ENCODE results near the gene ARL5C. TPM values are rescaled to one million over a fixed set of nuclear protein-coding genes. Genes with fewer than 3 reads are reported as not detected.

The ARL5C gene
- total RNA-seq, 1 donor from 2014 or later: not detected

DNA sequence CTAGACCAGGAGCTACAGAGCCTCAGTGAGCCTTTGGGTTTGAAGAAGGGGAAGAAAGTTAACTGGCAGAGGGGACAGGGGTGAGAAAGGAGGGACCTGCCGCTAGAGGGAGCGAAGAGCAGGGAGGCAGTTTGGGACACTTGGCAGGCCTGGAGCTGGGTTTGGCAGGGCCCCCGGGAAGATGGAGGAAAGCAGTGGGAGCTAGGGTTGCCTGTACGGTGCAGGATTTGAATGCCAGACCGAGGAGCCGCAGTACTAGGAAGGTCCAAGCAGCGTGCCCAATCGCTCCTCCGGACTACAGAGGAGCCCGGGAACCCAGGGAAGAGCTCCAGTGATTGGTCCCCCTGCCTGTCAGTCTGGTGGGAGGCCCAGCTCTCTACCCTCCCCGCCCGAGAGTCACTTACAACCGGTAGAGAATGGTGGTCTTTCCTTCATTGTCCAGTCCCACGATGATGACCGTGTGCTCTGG, 1.3 kb downstream of the ARL5C start:
- Histone ChIP-seq H3K4me1 (no peaks in the 10 kb centered on the region), H3F3A (ENCODE audit: low read depth) (peaks cover 36% of the 10 kb centered on the region), H3K36me3 (no peaks in the 10 kb centered on the region), H3K79me2 (ENCODE audit: low read depth) (no peaks in the 10 kb centered on the region), H3K4me3 (peak overlapping the region; percentile 61), H3K27me3 (peaks cover 42% of the 10 kb centered on the region), H4K20me1 (ENCODE audit: low read depth) (no peaks in the 10 kb centered on the region), H3K9me3 (ENCODE audit: low read depth) (no peaks in the 10 kb centered on the region), H3K27ac (no peak overlapping the region), H3K4me2 (peak overlapping the region; percentile 91), H2AFZ (replicated peaks) (peak overlapping the region; percentile 90), H3K9ac (no peak overlapping the region)
- DNase-seq (ENCODE audit: low spot score): peak; percentile 93
- Mint-ChIP-seq H3K27me3 (ENCODE audit: insufficient read depth, low read depth) (peaks cover 29% of the 10 kb centered on the region), H3K4me3 (peak overlapping the region; percentile 88), H3K27ac (peak overlapping the region; percentile 53), H3K36me3 (no peaks in the 10 kb centered on the region), H3K4me1 (peaks cover 6% of the 10 kb centered on the region), H3K9me3 (peaks cover 3% of the 10 kb centered on the region)
- TF ChIP-seq EZH2phosphoT487 (IDR thresholded peaks at IDR 0.05) (no peak), EZH2 (IDR thresholded peaks at IDR 0.05) (no peak)
- TF ChIP-seq, protein P1, sequence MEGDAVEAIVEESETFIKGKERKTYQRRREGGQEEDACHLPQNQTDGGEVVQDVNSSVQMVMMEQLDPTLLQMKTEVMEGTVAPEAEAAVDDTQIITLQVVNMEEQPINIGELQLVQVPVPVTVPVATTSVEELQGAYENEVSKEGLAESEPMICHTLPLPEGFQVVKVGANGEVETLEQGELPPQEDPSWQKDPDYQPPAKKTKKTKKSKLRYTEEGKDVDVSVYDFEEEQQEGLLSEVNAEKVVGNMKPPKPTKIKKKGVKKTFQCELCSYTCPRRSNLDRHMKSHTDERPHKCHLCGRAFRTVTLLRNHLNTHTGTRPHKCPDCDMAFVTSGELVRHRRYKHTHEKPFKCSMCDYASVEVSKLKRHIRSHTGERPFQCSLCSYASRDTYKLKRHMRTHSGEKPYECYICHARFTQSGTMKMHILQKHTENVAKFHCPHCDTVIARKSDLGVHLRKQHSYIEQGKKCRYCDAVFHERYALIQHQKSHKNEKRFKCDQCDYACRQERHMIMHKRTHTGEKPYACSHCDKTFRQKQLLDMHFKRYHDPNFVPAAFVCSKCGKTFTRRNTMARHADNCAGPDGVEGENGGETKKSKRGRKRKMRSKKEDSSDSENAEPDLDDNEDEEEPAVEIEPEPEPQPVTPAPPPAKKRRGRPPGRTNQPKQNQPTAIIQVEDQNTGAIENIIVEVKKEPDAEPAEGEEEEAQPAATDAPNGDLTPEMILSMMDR (IDR thresholded peaks at IDR 0.05): peak; percentile 82

DNA sequence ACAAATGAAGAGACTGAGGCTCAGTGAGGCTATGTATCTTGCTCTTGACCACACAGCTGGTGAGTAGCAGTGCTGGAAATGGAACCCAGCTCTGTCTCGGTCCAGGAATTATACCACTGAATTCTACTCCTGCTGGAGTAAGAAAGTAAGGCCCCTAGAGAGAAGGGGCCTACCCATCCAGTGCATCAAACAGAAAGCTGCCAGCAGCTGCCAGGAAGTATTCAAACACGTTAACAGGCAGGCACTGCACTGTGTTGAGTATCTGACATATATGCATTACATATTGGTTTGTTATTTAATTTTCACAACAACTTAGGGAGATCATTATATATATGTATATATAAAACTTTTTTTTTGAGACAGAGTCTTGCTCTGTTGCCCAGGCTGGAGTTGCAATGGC, 4.0 kb downstream of the ARL5C start:
- no peaks in the 10 kb centered on the region for H3K9me3 ChIP-seq (ENCODE audit: low read depth)
- Mint-ChIP-seq H3K9me3 (no peaks in the 10 kb centered on the region), H3K27me3 (ENCODE audit: insufficient read depth, low read depth) (peaks cover 27% of the 10 kb centered on the region), H3K4me3 (no peak overlapping the region), H3K36me3 (no peaks in the 10 kb centered on the region), H3K27ac (no peak overlapping the region), H3K4me1 (no peaks in the 10 kb centered on the region)
- TF ChIP-seq, protein P1 (IDR thresholded peaks at IDR 0.05): no peak
- TF ChIP-seq EZH2phosphoT487 (IDR thresholded peaks at IDR 0.05) (no peak), EZH2 (IDR thresholded peaks at IDR 0.05) (no peak)
- H3K79me2 ChIP-seq (ENCODE audit: low read depth): no peaks in the 10 kb centered on the region
- H3K27me3 ChIP-seq: peaks cover 33% of the 10 kb centered on the region
- no peaks in the 10 kb centered on the region for H3K4me1 ChIP-seq
- peaks cover 28% of the 10 kb centered on the region for H3F3A ChIP-seq (ENCODE audit: low read depth)
- no peak overlapping the region for H3K9ac ChIP-seq
- no peak for DNase-seq (ENCODE audit: low spot score)
- no peak overlapping the region for H3K4me2 ChIP-seq
- no peak overlapping the region for H3K4me3 ChIP-seq
- no peaks in the 10 kb centered on the region for H4K20me1 ChIP-seq (ENCODE audit: low read depth)
- H3K36me3 ChIP-seq: no peaks in the 10 kb centered on the region
- no peak overlapping the region for H3K27ac ChIP-seq
- no peak overlapping the region for H2AFZ ChIP-seq (replicated peaks)

DNA sequence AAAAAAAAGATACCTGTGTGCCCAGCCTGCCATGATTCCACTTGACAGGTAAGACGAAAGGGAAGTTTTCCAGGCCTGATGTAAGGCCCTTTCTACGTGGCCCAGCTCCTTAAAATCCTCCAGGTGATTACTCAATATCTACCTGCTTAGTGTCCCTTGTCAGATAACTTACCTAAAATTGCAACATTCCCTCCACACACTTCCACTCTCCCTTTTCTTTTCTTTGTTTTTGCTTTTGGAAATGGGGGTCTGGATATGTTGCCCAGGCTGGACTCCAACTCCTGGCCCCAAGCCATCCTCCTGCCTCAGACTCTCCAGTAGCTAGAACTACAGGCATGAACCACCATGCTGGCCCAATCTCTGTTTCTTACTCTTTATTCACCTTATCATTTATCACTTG, 7.3 kb downstream of the ARL5C start:
- Mint-ChIP-seq H3K27me3 (ENCODE audit: insufficient read depth, low read depth) (peaks cover 26% of the 10 kb centered on the region), H3K9me3 (peaks cover 10% of the 10 kb centered on the region), H3K27ac (no peak overlapping the region), H3K4me3 (peak overlapping the region; percentile 17), H3K4me1 (peaks cover 6% of the 10 kb centered on the region), H3K36me3 (peaks cover 5% of the 10 kb centered on the region)
- no peak for DNase-seq (ENCODE audit: low spot score)
- no peak overlapping the region for H2AFZ ChIP-seq (replicated peaks)
- H3K4me2 ChIP-seq: no peak overlapping the region
- H4K20me1 ChIP-seq (ENCODE audit: low read depth): no peaks in the 10 kb centered on the region
- H3K27me3 ChIP-seq: no peaks in the 10 kb centered on the region
- no peaks in the 10 kb centered on the region for H3K36me3 ChIP-seq
- no peak overlapping the region for H3K4me3 ChIP-seq
- H3K27ac ChIP-seq: no peak overlapping the region
- no peaks in the 10 kb centered on the region for H3F3A ChIP-seq (ENCODE audit: low read depth)
- no peaks in the 10 kb centered on the region for H3K4me1 ChIP-seq
- H3K79me2 ChIP-seq (ENCODE audit: low read depth): no peaks in the 10 kb centered on the region
- TF ChIP-seq EZH2phosphoT487 (IDR thresholded peaks at IDR 0.05): no peak
- TF ChIP-seq, protein P1 (IDR thresholded peaks at IDR 0.05): no peak
- no peak for TF ChIP-seq EZH2 (IDR thresholded peaks at IDR 0.05)
- no peaks in the 10 kb centered on the region for H3K9me3 ChIP-seq (ENCODE audit: low read depth)
- no peak overlapping the region for H3K9ac ChIP-seq
